ENCODE data around the gene SNX10.

DNA sequence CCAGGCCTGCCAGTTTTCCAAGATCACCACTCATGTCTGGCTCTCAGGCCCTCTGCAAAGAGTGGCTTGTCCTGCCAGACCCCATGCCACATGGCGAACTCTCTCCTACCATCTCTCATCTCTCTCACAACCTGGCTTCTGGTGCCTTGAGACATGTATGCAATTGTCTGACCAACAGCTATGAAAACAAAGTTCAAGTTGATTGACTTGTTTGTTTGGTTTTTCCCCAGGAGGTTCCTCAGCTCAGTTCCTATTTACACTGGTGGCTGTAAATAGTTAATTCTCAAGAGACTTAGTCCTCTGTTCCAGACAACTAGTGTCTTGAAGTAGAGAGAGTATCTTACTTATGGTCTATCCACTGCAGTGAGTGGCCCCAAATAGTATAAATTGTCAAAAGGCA is 131.8 kb downstream of the SNX10 start:
- TF ChIP-seq, protein P1, sequence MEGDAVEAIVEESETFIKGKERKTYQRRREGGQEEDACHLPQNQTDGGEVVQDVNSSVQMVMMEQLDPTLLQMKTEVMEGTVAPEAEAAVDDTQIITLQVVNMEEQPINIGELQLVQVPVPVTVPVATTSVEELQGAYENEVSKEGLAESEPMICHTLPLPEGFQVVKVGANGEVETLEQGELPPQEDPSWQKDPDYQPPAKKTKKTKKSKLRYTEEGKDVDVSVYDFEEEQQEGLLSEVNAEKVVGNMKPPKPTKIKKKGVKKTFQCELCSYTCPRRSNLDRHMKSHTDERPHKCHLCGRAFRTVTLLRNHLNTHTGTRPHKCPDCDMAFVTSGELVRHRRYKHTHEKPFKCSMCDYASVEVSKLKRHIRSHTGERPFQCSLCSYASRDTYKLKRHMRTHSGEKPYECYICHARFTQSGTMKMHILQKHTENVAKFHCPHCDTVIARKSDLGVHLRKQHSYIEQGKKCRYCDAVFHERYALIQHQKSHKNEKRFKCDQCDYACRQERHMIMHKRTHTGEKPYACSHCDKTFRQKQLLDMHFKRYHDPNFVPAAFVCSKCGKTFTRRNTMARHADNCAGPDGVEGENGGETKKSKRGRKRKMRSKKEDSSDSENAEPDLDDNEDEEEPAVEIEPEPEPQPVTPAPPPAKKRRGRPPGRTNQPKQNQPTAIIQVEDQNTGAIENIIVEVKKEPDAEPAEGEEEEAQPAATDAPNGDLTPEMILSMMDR (optimal IDR thresholded peaks at IDR 0.05 in 1 of 3, IDR thresholded peaks at IDR 0.05 in 1 of 3, conservative IDR thresholded peaks at IDR 0.05 in 1 of 3; ENCODE audit: extremely low read depth in 1 of 3, insufficient read depth in 2 of 3, low read length in 3 of 3), result no peak
- TF ChIP-seq EZH2 (IDR thresholded peaks at IDR 0.05; ENCODE audit: low read length), result no peak

Measured in keratinocyte (primary cell).